ENCODE measurements around the gene LGALS7. TPM values are rescaled to one million over a fixed set of nuclear protein-coding genes. Genes with fewer than 3 reads are reported as not detected.

Gene LGALS7
- total RNA-seq, 1 donor: not detected

DNA sequence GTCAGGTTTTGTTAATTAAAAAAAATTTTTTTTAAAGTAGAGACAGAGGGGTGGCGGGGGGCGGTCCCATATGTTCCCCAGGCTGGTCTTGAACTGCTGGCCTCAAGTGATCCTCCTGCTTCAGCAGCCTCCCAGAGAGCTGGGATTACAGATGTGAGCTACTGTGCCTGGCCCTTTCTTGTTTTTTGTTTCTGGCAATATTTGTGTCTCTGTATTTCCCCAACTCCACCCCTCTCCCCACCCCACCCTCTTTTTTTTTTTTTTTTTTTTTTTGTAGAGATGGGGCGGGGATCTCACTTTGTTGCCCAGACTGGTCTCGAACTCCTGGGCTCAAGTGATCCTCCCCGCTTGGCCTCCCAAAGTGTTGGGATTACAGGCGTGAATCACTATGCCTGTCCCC, 28.4 kb downstream of the LGALS7 start:
- no peaks in the 10 kb centered on the region for H3K9me3 ChIP-seq (ENCODE audit: low read depth, low read length)
- H3K4me2 ChIP-seq (ENCODE audit: insufficient read depth, low read length): no peak overlapping the region
- H3K79me2 ChIP-seq (ENCODE audit: insufficient read depth, low read length): no peaks in the 10 kb centered on the region
- no peaks in the 10 kb centered on the region for H3K36me3 ChIP-seq (ENCODE audit: insufficient read depth, low read length)
- no peaks in the 10 kb centered on the region for H3K27me3 ChIP-seq (ENCODE audit: insufficient read depth, low read length)
- no peak for DNase-seq (ENCODE audit: insufficient read length, low spot score, missing footprints)
- H3K4me3 ChIP-seq (ENCODE audit: insufficient read depth, low read length): no peak overlapping the region
- no peak overlapping the region for H3K27ac ChIP-seq (ENCODE audit: low read depth, low read length)
- H4K20me1 ChIP-seq (ENCODE audit: insufficient read depth, low read length): no peaks in the 10 kb centered on the region
- H2AFZ ChIP-seq (ENCODE audit: low read length): no peak overlapping the region
- TF ChIP-seq, protein P1, sequence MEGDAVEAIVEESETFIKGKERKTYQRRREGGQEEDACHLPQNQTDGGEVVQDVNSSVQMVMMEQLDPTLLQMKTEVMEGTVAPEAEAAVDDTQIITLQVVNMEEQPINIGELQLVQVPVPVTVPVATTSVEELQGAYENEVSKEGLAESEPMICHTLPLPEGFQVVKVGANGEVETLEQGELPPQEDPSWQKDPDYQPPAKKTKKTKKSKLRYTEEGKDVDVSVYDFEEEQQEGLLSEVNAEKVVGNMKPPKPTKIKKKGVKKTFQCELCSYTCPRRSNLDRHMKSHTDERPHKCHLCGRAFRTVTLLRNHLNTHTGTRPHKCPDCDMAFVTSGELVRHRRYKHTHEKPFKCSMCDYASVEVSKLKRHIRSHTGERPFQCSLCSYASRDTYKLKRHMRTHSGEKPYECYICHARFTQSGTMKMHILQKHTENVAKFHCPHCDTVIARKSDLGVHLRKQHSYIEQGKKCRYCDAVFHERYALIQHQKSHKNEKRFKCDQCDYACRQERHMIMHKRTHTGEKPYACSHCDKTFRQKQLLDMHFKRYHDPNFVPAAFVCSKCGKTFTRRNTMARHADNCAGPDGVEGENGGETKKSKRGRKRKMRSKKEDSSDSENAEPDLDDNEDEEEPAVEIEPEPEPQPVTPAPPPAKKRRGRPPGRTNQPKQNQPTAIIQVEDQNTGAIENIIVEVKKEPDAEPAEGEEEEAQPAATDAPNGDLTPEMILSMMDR (IDR thresholded peaks at IDR 0.05; ENCODE audit: extremely low read depth, low read depth, low read length): no peak
- H3K4me1 ChIP-seq (ENCODE audit: insufficient read depth, low read length): no peaks in the 10 kb centered on the region

DNA sequence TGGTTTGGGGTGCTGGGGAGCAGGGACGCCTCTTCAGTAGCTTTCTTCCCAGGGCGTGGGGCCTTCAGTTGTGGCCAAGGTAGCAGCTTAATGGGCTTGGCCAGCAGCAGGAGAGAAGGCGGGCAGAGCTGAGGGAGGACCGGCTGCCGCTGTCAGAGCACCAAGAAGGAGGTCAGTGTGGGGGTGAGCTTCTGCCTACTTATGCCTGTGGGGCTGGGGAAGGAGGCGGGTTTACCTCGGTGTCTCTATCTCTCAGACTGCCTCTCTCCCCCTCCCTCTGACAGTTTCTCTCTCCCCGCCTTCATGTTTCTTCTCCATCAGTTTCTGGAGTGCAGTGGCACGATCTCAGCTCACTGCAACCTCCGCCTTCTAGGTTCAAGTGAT, 29.0 kb downstream of the LGALS7 start, which contains the start of gene CAPN12:
Gene CAPN12, minus strand, starts transcription at position 177 of the 384 bp plus-strand sequence. CDS start 309 bp downstream, outside the sequence.
- Histone ChIP-seq H3K27me3 (ENCODE audit: insufficient read depth, low read length) (no peaks in the 10 kb centered on the region), H3K79me2 (ENCODE audit: insufficient read depth, low read length) (no peaks in the 10 kb centered on the region), H3K27ac (ENCODE audit: low read depth, low read length) (no peak within 1 kb of the TSS), H4K20me1 (ENCODE audit: insufficient read depth, low read length) (no peaks in the 10 kb centered on the region), H3K36me3 (ENCODE audit: insufficient read depth, low read length) (no peaks in the 10 kb centered on the region), H3K4me3 (ENCODE audit: insufficient read depth, low read length) (no peak within 1 kb of the TSS), H3K4me2 (ENCODE audit: insufficient read depth, low read length) (no peak within 1 kb of the TSS), H3K9me3 (ENCODE audit: low read depth, low read length) (no peaks in the 10 kb centered on the region), H2AFZ (ENCODE audit: low read length) (no peak within 1 kb of the TSS), H3K4me1 (ENCODE audit: insufficient read depth, low read length) (no peaks in the 10 kb centered on the region)
- DNase-seq (ENCODE audit: insufficient read length, low spot score, missing footprints): peak; percentile 55
- TF ChIP-seq, protein P1 (IDR thresholded peaks at IDR 0.05; ENCODE audit: extremely low read depth, low read depth, low read length): no peak

DNA sequence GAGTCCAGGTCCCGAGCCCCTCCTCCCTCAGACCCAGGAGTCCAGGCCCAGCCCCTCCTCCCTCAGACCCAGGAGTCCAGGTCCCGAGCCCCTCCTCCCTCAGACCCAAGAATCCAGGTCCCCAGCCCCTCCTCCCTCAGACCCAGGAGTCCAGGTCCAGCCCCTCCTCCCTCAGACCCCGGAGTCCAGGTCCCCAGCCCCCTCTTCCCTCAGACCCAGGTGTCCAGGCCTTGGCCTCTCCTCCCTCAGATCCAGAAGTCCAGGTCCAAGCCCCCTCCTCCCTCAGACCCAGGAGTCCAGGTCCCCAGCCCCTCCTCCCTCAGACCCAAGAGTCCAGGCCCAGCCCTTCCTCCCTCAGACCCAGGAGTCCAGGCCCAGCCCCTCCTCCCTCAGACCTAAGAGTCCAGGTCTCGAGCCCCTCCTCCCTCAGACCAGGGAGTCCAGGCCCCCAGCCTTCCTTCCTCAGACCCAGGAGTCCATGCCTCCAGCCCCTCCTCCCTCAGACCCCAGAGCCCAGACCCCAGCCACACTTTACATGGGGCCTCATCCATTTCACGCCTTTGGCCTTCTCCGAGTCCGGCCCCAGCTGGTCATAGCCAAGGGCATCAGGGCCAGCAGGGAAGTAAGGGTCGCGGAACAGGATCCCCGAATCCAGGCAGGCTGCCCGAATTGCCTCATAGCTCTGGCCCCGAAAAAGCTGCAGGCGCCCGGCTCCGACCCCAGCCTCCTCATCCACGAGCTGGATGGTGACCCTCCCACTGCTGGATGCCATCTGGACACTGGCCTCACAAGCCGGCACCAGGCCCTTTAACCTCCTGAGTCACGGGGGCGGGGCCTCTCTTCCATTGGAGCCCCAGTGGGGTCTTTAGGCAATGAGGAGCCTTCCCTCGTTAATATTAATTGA, 29.7 kb downstream of the LGALS7 start:
- H3K9me3 ChIP-seq (ENCODE audit: low read depth, low read length): no peaks in the 10 kb centered on the region
- H3K4me2 ChIP-seq (ENCODE audit: insufficient read depth, low read length): no peak overlapping the region
- peak; percentile 60 for DNase-seq (ENCODE audit: insufficient read length, low spot score, missing footprints)
- H3K36me3 ChIP-seq (ENCODE audit: insufficient read depth, low read length): no peaks in the 10 kb centered on the region
- no peaks in the 10 kb centered on the region for H3K4me1 ChIP-seq (ENCODE audit: insufficient read depth, low read length)
- no peak overlapping the region for H3K4me3 ChIP-seq (ENCODE audit: insufficient read depth, low read length)
- H3K79me2 ChIP-seq (ENCODE audit: insufficient read depth, low read length): no peaks in the 10 kb centered on the region
- H4K20me1 ChIP-seq (ENCODE audit: insufficient read depth, low read length): no peaks in the 10 kb centered on the region
- TF ChIP-seq, protein P1 (IDR thresholded peaks at IDR 0.05; ENCODE audit: extremely low read depth, low read depth, low read length): no peak
- no peak overlapping the region for H2AFZ ChIP-seq (ENCODE audit: low read length)
- H3K27me3 ChIP-seq (ENCODE audit: insufficient read depth, low read length): no peaks in the 10 kb centered on the region
- H3K27ac ChIP-seq (ENCODE audit: low read depth, low read length): no peak overlapping the region

DNA sequence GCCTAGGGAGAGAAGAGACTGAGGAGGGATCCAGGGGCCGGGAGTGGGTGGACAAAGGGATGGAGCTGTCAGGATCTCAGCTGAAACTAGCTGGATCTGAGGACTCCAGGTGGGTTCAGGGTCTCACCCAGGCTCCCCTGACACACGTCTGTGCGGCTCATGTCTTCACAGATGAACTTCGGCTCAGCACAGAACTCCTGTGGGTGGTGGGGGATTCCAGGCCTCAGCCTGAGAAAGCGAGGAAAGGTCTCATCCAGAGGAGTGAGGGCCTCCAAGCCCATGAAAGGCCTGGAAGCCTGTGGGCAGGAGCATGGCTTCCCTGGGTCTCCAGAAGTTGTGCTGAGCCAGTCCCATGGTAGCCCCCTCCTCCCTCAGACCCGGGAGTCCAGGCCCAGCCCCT, 30.4 kb downstream of the LGALS7 start:
- Histone ChIP-seq H3K9me3 (ENCODE audit: low read depth, low read length) (no peaks in the 10 kb centered on the region), H3K79me2 (ENCODE audit: insufficient read depth, low read length) (no peaks in the 10 kb centered on the region), H3K27ac (ENCODE audit: low read depth, low read length) (no peak overlapping the region), H3K36me3 (ENCODE audit: insufficient read depth, low read length) (no peaks in the 10 kb centered on the region), H3K4me3 (ENCODE audit: insufficient read depth, low read length) (no peak overlapping the region), H3K4me1 (ENCODE audit: insufficient read depth, low read length) (no peaks in the 10 kb centered on the region), H3K4me2 (ENCODE audit: insufficient read depth, low read length) (no peak overlapping the region), H2AFZ (ENCODE audit: low read length) (no peak overlapping the region), H3K27me3 (ENCODE audit: insufficient read depth, low read length) (no peaks in the 10 kb centered on the region), H4K20me1 (ENCODE audit: insufficient read depth, low read length) (no peaks in the 10 kb centered on the region)
- peak; percentile 78 for DNase-seq (ENCODE audit: insufficient read length, low spot score, missing footprints)
- TF ChIP-seq, protein P1 (IDR thresholded peaks at IDR 0.05; ENCODE audit: extremely low read depth, low read depth, low read length): no peak
